HL-60 (cell line): ENCODE results near the gene RABGAP1L.

Source experiments
- DNase-seq, 2 experiments: peaks; one replicate each; pipeline ENCODE4 v3.0.0-alpha.2; 2010 to 2020; ENCODE audit warnings: low read depth in 1 of 2, low spot score in 1 of 2
- H3K27ac ChIP-seq: fragments of 250-450 bp; sonication (Bioruptor Pico); replicated peaks from 2 replicates; pipeline ENCODE4 v1.5.1; 2020; ENCODE audit warnings: mild to moderate bottlenecking, moderate library complexity
- H3K27me3 ChIP-seq: fragments of 250-450 bp; sonication (Bioruptor Pico); 2 replicates; pipeline ENCODE4 v1.5.1; 2021; ENCODE audit warnings: mild to moderate bottlenecking, moderate library complexity; ENCODE audit not compliant: insufficient read depth, poor library complexity, severe bottlenecking
- H3K4me3 ChIP-seq: replicated peaks from 2 replicates; pipeline ENCODE4 v1.5.1; 2011; ENCODE audit warnings: mild to moderate bottlenecking, control low read depth, low read length; ENCODE audit not compliant: insufficient read depth
- CTCF ChIP-seq: IDR thresholded peaks from one replicate; pipeline ENCODE4 v1.5.1; 2011; ENCODE audit warnings: low read length, control low read depth, inconsistent platforms; ENCODE audit not compliant: insufficient read depth
- GABPA ChIP-seq: IDR thresholded peaks from 2 replicates; pipeline ENCODE4 v1.6.1; 2012; ENCODE audit warnings: low read depth
- POLR2AphosphoS5 ChIP-seq: IDR thresholded peaks from 2 replicates; pipeline ENCODE4 v1.6.1; 2012; ENCODE audit warnings: low read depth
- SPI1 ChIP-seq: IDR thresholded peaks from 2 replicates; pipeline ENCODE4 v1.6.1; 2012; ENCODE audit warnings: low read depth, mild to moderate bottlenecking, borderline replicate concordance
- TF ChIP-seq, protein P1 (sequence below): IDR thresholded peaks from 2 replicates; pipeline ENCODE4 v1.6.1; 2012; ENCODE audit warnings: low read depth; ENCODE audit not compliant: insufficient replicate concordance

Gene RABGAP1L

DNA sequence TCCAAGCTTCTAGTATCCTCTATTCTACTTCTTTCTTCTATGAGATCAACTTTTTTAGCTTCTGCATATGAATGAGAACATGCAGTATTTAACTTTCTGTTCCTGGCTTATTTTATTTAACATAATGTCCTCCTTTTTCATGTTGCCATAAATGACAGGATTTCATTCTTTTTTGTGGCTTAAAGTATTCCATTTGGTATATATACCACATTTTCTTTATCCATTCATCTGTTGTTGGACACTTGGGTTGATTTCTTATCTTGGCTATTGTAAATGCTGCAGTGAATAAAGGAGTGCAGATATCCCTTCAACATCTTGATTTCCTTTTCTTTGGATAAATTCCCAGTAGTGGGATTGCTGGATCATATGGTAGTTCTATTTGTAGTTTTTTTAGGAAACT, 498.1 kb downstream of the RABGAP1L start:
- Histone ChIP-seq H3K27me3 (no peaks in the 10 kb centered on the region), H3K27ac (no peak overlapping the region), H3K4me3 (no peak overlapping the region)
- TF ChIP-seq GABPA (no peak), POLR2AphosphoS5 (no peak), SPI1 (no peak), CTCF (no peak)
- TF ChIP-seq, protein P1, sequence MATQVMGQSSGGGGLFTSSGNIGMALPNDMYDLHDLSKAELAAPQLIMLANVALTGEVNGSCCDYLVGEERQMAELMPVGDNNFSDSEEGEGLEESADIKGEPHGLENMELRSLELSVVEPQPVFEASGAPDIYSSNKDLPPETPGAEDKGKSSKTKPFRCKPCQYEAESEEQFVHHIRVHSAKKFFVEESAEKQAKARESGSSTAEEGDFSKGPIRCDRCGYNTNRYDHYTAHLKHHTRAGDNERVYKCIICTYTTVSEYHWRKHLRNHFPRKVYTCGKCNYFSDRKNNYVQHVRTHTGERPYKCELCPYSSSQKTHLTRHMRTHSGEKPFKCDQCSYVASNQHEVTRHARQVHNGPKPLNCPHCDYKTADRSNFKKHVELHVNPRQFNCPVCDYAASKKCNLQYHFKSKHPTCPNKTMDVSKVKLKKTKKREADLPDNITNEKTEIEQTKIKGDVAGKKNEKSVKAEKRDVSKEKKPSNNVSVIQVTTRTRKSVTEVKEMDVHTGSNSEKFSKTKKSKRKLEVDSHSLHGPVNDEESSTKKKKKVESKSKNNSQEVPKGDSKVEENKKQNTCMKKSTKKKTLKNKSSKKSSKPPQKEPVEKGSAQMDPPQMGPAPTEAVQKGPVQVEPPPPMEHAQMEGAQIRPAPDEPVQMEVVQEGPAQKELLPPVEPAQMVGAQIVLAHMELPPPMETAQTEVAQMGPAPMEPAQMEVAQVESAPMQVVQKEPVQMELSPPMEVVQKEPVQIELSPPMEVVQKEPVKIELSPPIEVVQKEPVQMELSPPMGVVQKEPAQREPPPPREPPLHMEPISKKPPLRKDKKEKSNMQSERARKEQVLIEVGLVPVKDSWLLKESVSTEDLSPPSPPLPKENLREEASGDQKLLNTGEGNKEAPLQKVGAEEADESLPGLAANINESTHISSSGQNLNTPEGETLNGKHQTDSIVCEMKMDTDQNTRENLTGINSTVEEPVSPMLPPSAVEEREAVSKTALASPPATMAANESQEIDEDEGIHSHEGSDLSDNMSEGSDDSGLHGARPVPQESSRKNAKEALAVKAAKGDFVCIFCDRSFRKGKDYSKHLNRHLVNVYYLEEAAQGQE = no peak
- no peak for DNase-seq

DNA sequence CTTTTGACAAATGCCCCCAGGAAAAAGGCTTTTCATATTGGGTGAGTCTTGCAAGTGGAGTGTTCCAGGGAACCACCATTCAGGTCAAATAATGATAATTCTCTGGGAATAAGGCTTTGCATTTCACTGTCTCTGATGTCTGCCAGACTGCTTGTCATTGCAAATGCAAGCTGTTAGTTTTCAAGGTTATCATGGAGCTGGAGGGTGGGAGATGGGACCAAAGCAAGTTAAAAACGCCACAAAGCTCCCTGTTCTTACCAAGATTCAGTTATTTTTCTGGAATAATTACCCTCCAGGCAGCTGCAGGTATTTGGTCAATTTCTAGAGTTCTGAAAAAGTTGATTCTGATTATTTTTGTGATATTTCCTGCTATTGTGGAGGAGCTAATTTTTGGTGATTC, 498.6 kb downstream of the RABGAP1L start:
- Histone ChIP-seq H3K27me3 (no peaks in the 10 kb centered on the region), H3K4me3 (no peak overlapping the region), H3K27ac (no peak overlapping the region)
- no peak for DNase-seq
- TF ChIP-seq SPI1 = no peak
- no peak for TF ChIP-seq POLR2AphosphoS5
- TF ChIP-seq, protein P1 = no peak
- TF ChIP-seq CTCF = no peak
- TF ChIP-seq GABPA = no peak

DNA sequence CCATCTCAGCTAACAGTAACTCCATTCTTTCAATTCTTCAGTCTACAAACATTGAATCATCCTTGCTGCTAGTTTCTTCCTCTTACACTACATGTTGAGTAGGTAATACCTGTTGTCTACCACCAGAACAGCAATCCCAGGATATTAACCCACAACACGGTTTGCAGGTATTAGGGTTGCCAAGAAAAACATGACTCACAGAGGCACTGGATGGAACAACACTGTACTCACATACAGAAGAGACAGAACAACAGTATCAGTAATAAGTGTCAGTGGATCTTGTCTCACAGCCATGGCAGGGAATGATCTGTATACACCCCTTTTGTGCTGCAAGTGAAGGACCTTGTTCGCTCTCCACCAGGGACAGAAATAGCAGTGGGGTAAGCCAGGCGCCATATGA, 500.5 kb downstream of the RABGAP1L start:
- no peak for DNase-seq
- no peak overlapping the region for H3K27ac ChIP-seq
- no peaks in the 10 kb centered on the region for H3K27me3 ChIP-seq
- TF ChIP-seq, protein P1 = no peak
- no peak for TF ChIP-seq CTCF
- TF ChIP-seq SPI1 = no peak
- no peak for TF ChIP-seq GABPA
- no peak for TF ChIP-seq POLR2AphosphoS5
- no peak overlapping the region for H3K4me3 ChIP-seq
